GM18511 (cell line): ENCODE results near the gene ALKAL2.

ENCODE experiments used
- ATAC-seq: cut with Tn5 transposase; IDR thresholded peaks from one replicate; pipeline ENCODE4 v1.9.1; 2021; ENCODE audit warnings: mild to moderate bottlenecking, moderate library complexity; ENCODE audit not compliant: unreplicated experiment

The ALKAL2 gene

GRCh38 chr2:273333-273732, 14.6 kb downstream of the ALKAL2 start:
- no peak for ATAC-seq

- ATAC-seq, result no peak
These were observed 16.0 kb downstream of the ALKAL2 start for GRCh38 chr2:271917-272316.

DNA sequence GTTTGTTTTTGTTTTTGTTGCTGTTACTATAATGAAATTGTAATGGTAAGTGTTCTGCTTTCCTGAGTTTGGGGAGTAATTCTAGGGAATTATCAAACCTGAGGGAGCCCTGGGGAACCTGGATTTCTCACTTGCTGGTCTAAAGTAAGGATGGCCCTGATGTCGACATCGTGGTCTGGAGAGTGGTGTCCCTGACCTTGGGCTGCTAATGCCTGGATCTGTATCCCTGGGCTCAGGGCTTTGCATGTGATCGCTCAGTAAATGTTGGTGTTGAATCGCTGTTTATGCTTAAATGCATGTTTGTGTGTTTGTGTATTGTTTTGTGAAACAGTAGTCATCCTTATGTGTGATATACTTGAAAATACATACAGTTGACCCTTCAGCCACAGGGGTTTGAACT, 17.0 kb downstream of the ALKAL2 start:
- no peak for ATAC-seq

- no peak for ATAC-seq
These were observed 18.4 kb downstream of the ALKAL2 start for GRCh38 chr2:269356-270030.

DNA sequence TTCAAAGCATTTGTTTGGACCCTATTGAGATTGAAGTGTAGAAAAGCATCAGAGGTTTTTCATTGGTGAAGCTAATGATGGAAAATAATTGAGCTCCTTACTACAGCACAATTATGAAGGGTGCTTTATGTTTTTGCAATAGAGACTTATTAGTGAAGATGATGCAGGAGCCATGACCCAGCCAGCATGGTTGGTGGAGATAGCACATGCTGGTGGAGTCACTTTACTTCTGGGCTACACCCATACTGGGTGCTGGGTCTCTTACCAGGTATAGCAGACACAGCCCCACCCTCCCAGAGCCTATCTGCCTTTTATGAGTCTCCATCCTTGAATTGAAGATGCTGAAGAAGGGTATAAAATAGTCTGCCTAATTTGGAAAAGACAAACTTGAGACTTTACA, 19.6 kb downstream of the ALKAL2 start:
- no peak for ATAC-seq

DNA sequence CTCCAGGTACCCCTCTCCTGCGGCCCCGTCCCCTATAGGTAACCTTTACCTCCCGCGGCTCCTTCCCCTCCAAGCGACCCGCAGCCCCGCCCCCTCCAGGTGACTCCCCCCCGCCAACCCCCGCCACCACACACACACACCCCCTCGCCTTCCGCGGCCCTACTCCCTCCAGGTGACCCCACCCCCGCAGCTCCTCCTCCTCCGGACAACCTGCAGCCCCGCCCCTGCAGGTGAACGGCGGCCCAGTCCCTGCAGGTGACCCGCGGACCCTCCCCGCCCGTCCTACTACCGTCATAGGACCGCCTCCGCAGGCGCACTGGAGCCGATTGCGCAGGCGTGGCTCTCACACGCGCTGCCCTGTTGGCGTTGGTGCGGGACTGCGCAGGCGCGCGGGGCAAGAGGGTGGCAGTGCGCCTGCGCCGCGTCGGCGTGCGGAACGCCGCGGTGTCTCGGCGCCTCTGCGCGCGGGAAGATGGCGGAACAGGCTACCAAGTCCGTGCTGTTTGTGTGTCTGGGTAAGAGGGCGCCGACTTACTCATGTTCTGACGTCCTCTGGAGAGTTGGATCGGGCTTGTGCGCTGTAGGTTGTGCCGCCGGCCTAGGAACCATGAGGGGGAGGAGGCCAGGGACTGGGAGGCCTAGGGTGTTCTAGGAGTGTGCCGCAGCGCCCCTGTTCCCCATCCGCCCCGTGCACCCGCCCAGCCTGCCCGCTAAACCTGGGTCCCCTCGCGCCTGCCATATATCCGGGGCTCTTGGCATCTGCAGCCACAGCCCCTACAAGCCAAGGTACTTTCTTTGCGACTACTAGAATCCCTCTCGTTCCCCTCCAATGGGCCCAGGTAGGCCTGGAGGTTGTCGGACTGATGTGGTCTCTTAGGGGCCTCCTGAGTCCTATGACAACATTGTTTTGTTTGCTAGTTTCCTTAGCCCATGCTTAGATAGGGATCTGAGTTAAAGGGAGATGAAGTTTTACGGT, 23.1 kb downstream of the ALKAL2 start, which contains the start of gene ACP1:
Gene ACP1, plus strand, starts transcription at position 455 of the 976 bp plus-strand sequence. Its CDS starts 18 bp downstream, at position 473.
- peak; percentile 89 for ATAC-seq

DNA sequence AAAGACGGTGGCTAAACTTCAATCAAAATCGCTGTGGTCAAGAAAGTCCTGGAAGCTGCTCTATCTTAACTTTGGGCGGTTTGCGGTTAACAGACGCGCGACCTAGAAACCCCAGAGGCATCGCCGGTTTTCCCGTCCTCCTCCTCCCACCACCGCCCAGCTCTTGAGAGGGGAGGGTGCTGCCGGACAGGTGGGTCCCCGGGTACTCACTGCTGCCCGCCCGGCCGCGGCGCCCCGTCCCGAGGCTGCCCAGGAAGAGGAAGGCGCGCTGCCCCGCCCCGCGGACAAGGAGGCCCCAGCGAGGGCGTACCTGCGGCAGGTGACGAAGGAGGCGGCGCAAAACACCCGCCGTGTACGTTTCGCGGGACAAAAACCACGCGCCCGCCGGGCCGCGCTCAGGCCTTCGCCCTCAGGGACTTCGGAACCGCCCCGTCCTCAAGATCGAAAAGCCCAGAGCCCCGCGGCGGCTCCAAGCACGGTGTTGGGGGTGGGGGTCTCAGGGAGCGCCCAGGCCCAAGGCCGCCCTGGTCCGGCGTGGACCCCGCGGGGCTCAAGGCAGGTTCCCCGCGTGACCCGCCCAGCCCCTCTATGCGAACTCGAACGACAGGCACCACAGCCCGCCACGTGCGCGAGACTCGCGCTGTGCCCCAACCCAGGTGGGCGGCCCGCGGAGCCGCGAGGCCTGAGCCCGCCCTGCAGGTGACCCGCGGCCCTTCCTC, 24.0 kb downstream of the ALKAL2 start, which contains the start of gene SH3YL1:
Gene SH3YL1, minus strand, starts transcription at position 259 of the 719 bp plus-strand sequence. Its CDS starts 48 bp downstream, at position 211.
- ATAC-seq, result peak; percentile 37

GRCh38 chr2:263022-263738, 24.7 kb downstream of the ALKAL2 start:
- no peak for ATAC-seq

DNA sequence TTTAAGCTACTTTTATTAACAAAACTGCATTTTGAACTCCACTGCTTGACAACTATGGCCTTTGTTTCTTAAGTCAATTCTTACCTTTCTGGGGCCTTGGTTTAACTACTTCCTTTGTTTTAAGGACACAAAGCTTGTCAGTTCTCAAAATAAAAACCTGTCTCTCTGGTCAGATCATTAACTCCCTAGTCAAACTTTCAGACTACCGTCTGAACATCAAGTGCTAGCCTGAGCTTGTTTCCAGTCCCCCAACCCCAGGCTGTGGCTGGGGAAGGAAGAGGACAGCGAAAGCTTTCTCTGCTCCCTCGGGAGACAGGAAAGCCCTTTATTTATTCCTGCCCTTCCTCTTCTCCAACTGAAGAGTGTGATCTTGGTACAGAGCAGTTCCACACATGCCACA, 25.8 kb downstream of the ALKAL2 start:
- no peak for ATAC-seq

DNA sequence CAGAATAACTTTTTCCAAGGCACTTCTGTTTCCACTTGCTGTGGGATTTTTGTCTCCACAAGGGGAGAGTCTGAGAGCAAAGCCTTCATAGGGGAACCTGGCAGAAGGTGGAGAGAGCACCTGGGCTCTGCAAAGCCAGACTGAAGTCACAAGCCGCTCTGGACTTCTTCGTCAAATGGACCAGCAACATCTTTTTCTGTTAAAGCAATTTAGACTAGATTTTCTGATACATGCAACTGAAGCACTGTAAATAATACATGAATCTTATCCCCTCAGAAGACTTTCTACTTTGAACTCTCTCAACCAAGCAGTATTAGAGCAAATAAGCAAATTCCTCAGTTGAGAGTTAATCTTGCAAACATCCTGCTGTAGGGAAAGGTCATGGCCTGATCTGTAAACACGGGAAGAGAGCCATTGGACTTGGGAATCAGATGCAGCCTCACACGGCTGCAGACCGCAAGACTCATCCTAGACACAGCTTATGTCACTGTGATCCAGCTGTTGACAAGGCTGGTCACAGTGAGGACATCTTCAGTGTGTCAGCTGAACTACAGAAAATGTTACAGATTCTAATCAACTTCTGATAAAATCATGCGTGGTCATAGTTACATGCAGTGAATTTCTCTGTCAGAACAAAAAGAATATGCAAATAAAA, 27.3 kb downstream of the ALKAL2 start:
- ATAC-seq, result no peak

DNA sequence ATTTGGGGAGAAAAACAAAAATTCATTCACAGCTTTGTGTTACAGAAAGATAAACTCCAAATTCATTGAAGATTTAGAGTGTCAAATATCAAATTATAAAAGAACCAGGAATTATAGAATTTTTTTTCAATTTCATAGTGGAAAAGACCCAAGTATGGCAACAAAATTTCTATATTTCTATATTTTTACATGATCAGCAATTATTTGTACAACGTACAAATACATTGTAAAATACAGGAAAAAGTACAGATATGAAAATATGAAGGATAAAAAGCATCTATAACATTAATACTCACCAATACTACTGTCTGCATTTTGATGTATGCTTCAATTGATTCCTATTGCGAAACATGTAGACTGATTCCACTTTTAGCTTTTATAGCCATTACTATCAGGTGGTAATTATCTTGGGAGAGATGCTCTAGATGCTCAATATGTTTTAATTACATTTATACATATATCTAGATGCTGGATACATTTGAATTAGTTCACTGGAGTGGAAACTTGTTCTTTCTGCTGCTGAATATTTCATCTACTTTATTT, 28.0 kb downstream of the ALKAL2 start:
- no peak for ATAC-seq

GRCh38 chr2:258933-259332, 29.0 kb downstream of the ALKAL2 start:
- ATAC-seq, result no peak

GRCh38 chr2:257842-258241, 30.0 kb downstream of the ALKAL2 start:
- ATAC-seq, result no peak

- no peak for ATAC-seq
These were observed 30.5 kb downstream of the ALKAL2 start for GRCh38 chr2:257429-257828.

DNA sequence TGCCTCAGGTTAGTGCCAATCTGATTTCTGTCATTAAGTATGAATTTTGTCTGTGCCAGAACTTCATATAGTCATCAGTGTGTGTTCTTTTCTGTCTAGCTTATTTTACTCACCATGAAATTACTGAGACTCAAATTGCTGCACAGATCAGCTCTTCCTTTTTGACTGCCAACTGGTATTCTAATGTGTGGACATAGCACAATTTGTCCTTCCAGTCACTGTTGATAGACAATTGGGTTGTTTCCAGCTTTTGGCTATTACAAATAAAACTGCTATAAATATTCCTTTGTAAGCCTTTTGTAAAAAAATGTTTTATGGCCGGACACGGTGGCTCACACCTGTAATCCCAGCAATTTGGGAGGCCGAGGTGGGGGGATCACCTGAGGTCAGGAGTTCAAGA, 31.8 kb downstream of the ALKAL2 start:
- ATAC-seq, result no peak

GRCh38 chr2:255195-255594, 32.7 kb downstream of the ALKAL2 start:
- no peak for ATAC-seq

DNA sequence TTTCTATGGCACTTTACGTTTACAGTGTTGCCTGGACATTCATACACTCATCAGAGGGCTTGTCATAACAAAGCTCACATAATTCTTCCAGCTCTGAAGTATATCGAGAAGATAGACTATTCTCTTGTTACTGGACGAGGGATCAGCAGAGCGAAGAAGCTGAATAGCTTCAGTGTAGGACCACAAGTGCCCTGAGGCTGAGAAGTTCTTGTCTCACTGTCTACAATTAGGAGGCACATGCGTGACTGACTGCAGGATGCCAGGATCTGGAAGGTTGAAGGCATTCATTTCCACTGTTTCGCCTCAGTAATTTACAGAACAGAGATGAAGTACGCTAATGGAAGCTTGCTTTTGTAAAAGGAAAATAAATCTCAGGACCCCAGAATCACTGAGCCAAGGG, 33.6 kb downstream of the ALKAL2 start:
- ATAC-seq, result no peak

GRCh38 chr2:253202-253638, 34.7 kb downstream of the ALKAL2 start:
- ATAC-seq, result no peak

- no peak for ATAC-seq
These were observed 35.8 kb downstream of the ALKAL2 start for GRCh38 chr2:252001-252602.
